AG04450 (cell line): ENCODE results near the gene NR2F1. TPM values are rescaled to one million over a fixed set of nuclear protein-coding genes. Genes with fewer than 3 reads are reported as not detected.
A peak's percentile ranks its signal among the peaks of the same experiment; 100 is the strongest.

Source experiments
- CTCF ChIA-PET: fragments of 300-600, 350-600 bp; formaldehyde crosslinking; extraction: SDS; loops from one replicate; lab custom pipeline; 2022; ENCODE audit warnings: antibody characterized with exemption, inconsistent platforms; lab: Charles Lee
- POLR2A ChIA-PET: fragments of 350-600 bp; formaldehyde crosslinking; extraction: SDS; loops from one replicate; lab custom pipeline; 2021; ENCODE audit warnings: antibody characterized with exemption, inconsistent platforms; lab: Yijun Ruan, JAX
- DNase-seq: peaks from one replicate; pipeline ENCODE4 v3.0.0-alpha.2; 2011; ENCODE audit warnings: low read depth, low spot score
- H3K27ac ChIP-seq: one replicate; pipeline ENCODE4 v1.5.1; 2012; ENCODE audit warnings: low read depth, low read length, control low read depth
- H3K27me3 ChIP-seq: one replicate; pipeline ENCODE4 v1.6.0; 2012; ENCODE audit warnings: low read length; ENCODE audit not compliant: control insufficient read depth, insufficient read depth
- H3K4me3 ChIP-seq: 2 replicates; pipeline ENCODE4 v1.5.1; 2011; ENCODE audit warnings: mild to moderate bottlenecking, low read depth, low read length, control low read depth
- H3K9me3 ChIP-seq: 2 replicates; pipeline ENCODE4 v1.5.1; 2012; ENCODE audit warnings: low read length; ENCODE audit not compliant: control insufficient read depth, insufficient read depth
- CTCF ChIP-seq: IDR thresholded peaks from 2 replicates; pipeline ENCODE4 v1.5.1; 2011; ENCODE audit warnings: low read depth, low read length, control low read depth, inconsistent platforms
- polyA plus RNA-seq: library from polyadenylated mRNA; depleted of rRNA; stranded (reverse); fragments of >200 nt; gene quantifications from 2 replicates; pipeline ENCODE4 v1.2.3, GENCODE V29; 2011

The NR2F1 gene
- polyA plus RNA-seq, 1 experiment, result 47.9 TPM

- Histone ChIP-seq H3K9me3 (peaks cover 26% of the 10 kb centered on the region), H3K27me3 (no peaks in the 10 kb centered on the region), H3K4me3 (no peak overlapping the region), H3K27ac (no peak overlapping the region)
- ChIA-PET CTCF (no interaction called here), POLR2A (no interaction called here)
- no peak for DNase-seq
- TF ChIP-seq CTCF, result no peak
These were observed 7.3 kb upstream of the NR2F1 start for GRCh38 chr5:93575461-93576414.

GRCh38 chr5:93576994-93577853 is 5.8 kb upstream of the NR2F1 start:
- peaks cover 15% of the 10 kb centered on the region for H3K9me3 ChIP-seq
- ChIA-PET POLR2A (no interaction called here), CTCF (interaction anchor here (0.6 to 1.8 kb wide), 3 partner anchors 317 to 1059 kb away, joined by 3 to 4 read pairs (median 3); no protein-coding TSS in a partner anchor)
- DNase-seq, result no peak
- no peak overlapping the region for H3K27ac ChIP-seq
- H3K4me3 ChIP-seq, result no peak overlapping the region
- TF ChIP-seq CTCF, result no peak
- H3K27me3 ChIP-seq, result no peaks in the 10 kb centered on the region

DNA sequence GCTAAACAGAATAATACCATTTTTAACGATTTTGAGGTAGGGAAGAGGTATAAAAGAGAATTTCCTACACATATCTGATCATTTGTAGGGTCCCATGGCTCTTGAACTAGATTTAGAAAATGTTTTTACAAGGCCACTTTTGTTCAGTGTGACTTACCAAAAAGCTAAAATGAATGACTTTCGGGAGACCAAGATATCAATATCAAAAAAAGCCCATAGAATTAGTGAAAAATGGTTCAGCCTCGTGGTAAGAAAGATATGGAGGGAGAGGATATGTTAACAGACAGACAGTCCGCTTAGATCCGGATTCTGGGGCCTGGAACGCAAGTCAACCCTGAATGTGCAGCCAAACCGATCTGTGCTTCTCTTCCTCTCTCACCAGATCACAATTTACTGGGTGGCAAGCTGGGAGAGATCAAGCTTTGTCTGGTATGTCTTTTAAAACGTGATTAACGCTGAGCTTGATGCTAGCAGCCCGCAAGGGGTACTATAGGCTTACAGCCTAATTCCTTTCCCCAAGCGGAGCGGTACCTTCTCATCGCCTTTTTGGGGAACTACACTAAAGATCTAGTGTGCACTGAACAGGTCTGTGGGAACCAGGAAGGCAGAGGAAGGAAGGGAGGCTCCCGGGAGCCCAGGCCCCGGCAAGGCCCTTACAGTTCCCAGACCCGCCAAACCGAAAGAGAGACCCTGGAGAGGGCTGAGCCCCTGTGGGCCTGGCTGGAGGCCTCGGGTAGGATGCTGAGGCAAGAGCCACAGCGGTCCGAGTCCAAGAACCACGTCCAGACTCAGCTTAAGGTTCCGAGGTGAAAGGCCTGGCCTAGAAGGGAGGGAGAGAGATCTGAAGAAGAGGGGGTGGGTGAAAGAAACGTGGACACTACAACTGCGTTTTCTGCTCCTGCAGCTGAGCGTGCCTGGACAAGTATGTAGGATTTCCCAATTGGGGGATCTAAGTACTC is 4.9 kb upstream of the NR2F1 start:
- no peak for TF ChIP-seq CTCF
- H3K27me3 ChIP-seq, result no peaks in the 10 kb centered on the region
- ChIA-PET POLR2A (interaction anchor here (0.8 kb wide), 1 partner anchor 520 kb away, joined by 3 read pairs; no protein-coding TSS in a partner anchor), CTCF (interaction anchor here (0.6 to 1.8 kb wide), 10 partner anchors 28 to 1060 kb away, joined by 3 to 5 read pairs (median 3); no protein-coding TSS in a partner anchor)
- DNase-seq, result no peak
- H3K9me3 ChIP-seq, result peaks cover 5% of the 10 kb centered on the region
- H3K27ac ChIP-seq, result peak overlapping the region; percentile 95
- peak overlapping the region; percentile 92 for H3K4me3 ChIP-seq

DNA sequence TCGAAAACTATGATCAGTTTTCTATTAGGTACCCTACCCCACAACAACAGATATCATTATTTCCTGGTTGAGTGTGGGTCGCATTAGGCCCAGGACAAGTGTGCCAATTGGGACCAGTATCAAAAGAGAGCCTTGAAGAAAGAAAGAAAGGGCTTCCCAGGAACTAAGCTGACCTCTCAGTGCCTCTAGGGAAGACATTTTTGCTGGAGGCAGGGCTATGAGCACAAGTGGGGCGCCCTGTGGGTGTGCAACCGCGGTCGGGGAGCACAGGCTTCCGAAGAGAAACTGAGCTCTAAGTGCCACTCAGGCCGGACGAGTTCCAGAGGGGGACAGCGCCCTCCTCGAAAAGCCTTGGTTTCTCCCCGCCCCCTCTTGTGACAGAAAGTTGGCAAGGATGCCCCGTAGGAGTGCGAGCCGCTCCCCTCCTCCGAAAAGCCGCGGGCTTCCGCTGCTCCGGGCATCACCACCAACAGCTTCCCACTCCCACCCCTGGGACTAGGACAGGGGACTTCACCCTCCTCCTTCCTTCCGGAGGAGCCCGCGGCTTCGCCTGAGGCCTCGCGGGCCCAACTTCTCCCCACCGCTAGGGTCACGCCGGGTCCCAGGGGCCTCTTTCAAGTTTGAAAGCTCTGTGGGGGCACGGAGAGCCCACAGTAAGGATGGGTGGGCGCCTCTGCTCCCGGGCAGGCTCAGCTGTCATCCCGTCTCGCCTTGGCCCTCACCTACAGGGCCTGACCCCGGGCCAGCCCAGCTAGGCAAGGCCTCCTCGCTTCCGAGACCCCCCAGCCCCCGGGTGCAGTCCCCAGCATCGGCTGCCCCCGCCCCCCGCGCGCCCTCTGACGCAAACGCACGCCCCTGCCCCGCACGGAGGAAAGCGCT is 4.0 kb upstream of the NR2F1 start:
- ChIA-PET POLR2A (interaction anchor here (0.8 kb wide), 1 partner anchor 521 kb away, joined by 3 read pairs; no protein-coding TSS in a partner anchor), CTCF (interaction anchor here (0.6 to 1.8 kb wide), 9 partner anchors 29 to 1061 kb away, joined by 3 to 5 read pairs (median 3); no protein-coding TSS in a partner anchor)
- no peak for DNase-seq
- Histone ChIP-seq H3K27me3 (no peaks in the 10 kb centered on the region), H3K27ac (peak overlapping the region; percentile 95), H3K9me3 (no peaks in the 10 kb centered on the region; the same call in 1 of the 2 replicates), H3K4me3 (peak overlapping the region; percentile 92)
- no peak for TF ChIP-seq CTCF
